Heart right ventricle (tissue), 16 donors: ENCODE data around the gene NTNG2. TPM values are rescaled to one million over a fixed set of nuclear protein-coding genes. Genes with fewer than 3 reads are reported as not detected.
A peak's percentile ranks its signal among the peaks of the same experiment; 100 is the strongest.

ENCODE experiments used
- ATAC-seq, 8 donors: fragments of 200-7000 bp; cut with Tn5 transposase; one replicate each; pipeline ENCODE4 v1.9.1; 2020; ENCODE audit warnings: mild to moderate bottlenecking in 8 of 8, moderate library complexity in 8 of 8, moderate number of reproducible peaks in 1 of 8
- DNase-seq, 2 donors: peaks; one replicate each; pipeline ENCODE4 v3.0.0-alpha.2; 2020
- H3K27ac ChIP-seq, 10 donors: fragments of 200-600 bp; sonication (generic) in 2 of 10; one replicate each; pipeline versions ENCODE4 v1.5.0 to v1.8.0; 2020 to 2022; ENCODE audit warnings: mild to moderate bottlenecking in 3 of 10
- H3K27me3 ChIP-seq, 7 donors: fragments of 200-600 bp; one replicate each; pipeline ENCODE4 v1.8.0; 2021 to 2022; ENCODE audit warnings: mild to moderate bottlenecking in 2 of 7
- H3K36me3 ChIP-seq, 9 donors: fragments of 200-600 bp; sonication (generic) in 1 of 9; one replicate each; pipeline versions ENCODE4 v1.5.0 to v1.8.0; 2020 to 2022; ENCODE audit warnings: mild to moderate bottlenecking in 2 of 9
- H3K4me1 ChIP-seq, 9 donors: fragments of 200-600 bp; sonication (generic) in 1 of 9; one replicate each; pipeline versions ENCODE4 v1.5.0 to v1.8.0; 2020 to 2022; ENCODE audit warnings: mild to moderate bottlenecking in 4 of 9
- H3K4me3 ChIP-seq, 10 donors: fragments of 200-600 bp; sonication (generic) in 2 of 10; one replicate each; pipeline versions ENCODE4 v1.5.0 to v1.8.0; 2020 to 2022; ENCODE audit warnings: mild to moderate bottlenecking in 7 of 10, moderate library complexity in 2 of 10
- H3K9me3 ChIP-seq, 11 donors: fragments of 200-600 bp in 10 of 11; sonication (generic) in 2 of 11; one replicate each; pipeline versions ENCODE4 v1.5.0 to v1.8.0; 2013 to 2022; ENCODE audit warnings: mild to moderate bottlenecking in 2 of 11, control low read depth in 1 of 11, moderate library complexity in 1 of 11
- WGBS, 2 donors: extraction: QIAGEN DNeasy Blood & Tissue Kit; methylation state at CpG; one replicate each; pipeline ENCODE4 v1.1.7; 2013; ENCODE audit warnings: inconsistent platforms in 1 of 2; 5-methylcytosine and 5-hydroxymethylcytosine counted together
- intact Hi-C, 10 donors: fragments of 100-400 bp; cut with DNase I; formaldehyde crosslinking; loops; one replicate each; pipeline versions ENCODE4 v1.11.1 to v1.14.2; 2022
- polyA plus RNA-seq, 2 donors: library from polyadenylated mRNA; stranded (reverse); fragments of 200-250 nt; gene quantifications; one replicate each; pipeline ENCODE4 v1.2.3, GENCODE V29; 2013
- total RNA-seq, 10 donors: library from RNA; stranded (reverse); fragmentation: NEBNext Ultra II Directional in 3 of 10; extraction: Animal tissue kit (Norgen Biotek cat#: 25700) in 3 of 10; gene quantifications; one replicate each; pipeline versions ENCODE4 v1.2.1 to v1.2.4, GENCODE V29; 2021 to 2023
- TF ChIP-seq, protein P1 (sequence below), 9 donors: fragments of 200-600 bp; sonication (generic) in 2 of 9; IDR thresholded peaks; one replicate each; pipeline versions ENCODE4 v1.5.0 to v1.8.0; 2021 to 2022; ENCODE audit warnings: antibody characterized with exemption in 9 of 9, mild to moderate bottlenecking in 5 of 9, moderate library complexity in 1 of 9
- donor health status: Arrhythmogenic right ventricular cardiomyopathy.
- donor health status: ischemic (EF 13 %, LVEDD 7.1; RV severe dilation, severe dysfunction).
- donor health status: healthy with polysubstance abuse.
- donor health status: DM: no; HTN: yes; CAD: no.
- donor health status: DM: no; HTN: no; CAD: no.
- donor health status: ischemic (EF 25% LVEDD 6.9; RV normal size, moderate dysfunction).
- donor health status: ischemic (EF 25% LVEDD 5.7; RV mildly dilated, moderate dysfunction).
- donor health status: healthy.
- donor health status: DM: yes; HTN: yes; CAD: no.
- donor health status: Ischemic cardiomyopathy.
- donor health status: ischemic (EF 35%, LVEDD 5.7; RV mildly dilated, moderate dysfunction).
- donor health status: nonischemic (EF 11% LVEDD 7.7; RV severe dilation, severe dysfunction).
- donor health status: DM: yes; HTN: yes; CAD: no.
- donor health status: PGD.
- donor health status: ischemic (EF 29% LVEDD 5.4; RV normal size, mild dysfunction).
- donor health status: nonischemic (EF 23%, LVEDD 6.1; RV moderate dilation, normal function).

The NTNG2 gene
- total and polyA plus RNA-seq, 12 donors = 0.29 to 7.6 (median 2.9) TPM

GRCh38 chr9:132184124-132184523 lies 22.3 kb downstream of the NTNG2 start:
- no peak for ATAC-seq
- peaks cover 0 to 26% (median 15%) of the 10 kb centered on the region in 7 donors for H3K27me3 ChIP-seq

DNA sequence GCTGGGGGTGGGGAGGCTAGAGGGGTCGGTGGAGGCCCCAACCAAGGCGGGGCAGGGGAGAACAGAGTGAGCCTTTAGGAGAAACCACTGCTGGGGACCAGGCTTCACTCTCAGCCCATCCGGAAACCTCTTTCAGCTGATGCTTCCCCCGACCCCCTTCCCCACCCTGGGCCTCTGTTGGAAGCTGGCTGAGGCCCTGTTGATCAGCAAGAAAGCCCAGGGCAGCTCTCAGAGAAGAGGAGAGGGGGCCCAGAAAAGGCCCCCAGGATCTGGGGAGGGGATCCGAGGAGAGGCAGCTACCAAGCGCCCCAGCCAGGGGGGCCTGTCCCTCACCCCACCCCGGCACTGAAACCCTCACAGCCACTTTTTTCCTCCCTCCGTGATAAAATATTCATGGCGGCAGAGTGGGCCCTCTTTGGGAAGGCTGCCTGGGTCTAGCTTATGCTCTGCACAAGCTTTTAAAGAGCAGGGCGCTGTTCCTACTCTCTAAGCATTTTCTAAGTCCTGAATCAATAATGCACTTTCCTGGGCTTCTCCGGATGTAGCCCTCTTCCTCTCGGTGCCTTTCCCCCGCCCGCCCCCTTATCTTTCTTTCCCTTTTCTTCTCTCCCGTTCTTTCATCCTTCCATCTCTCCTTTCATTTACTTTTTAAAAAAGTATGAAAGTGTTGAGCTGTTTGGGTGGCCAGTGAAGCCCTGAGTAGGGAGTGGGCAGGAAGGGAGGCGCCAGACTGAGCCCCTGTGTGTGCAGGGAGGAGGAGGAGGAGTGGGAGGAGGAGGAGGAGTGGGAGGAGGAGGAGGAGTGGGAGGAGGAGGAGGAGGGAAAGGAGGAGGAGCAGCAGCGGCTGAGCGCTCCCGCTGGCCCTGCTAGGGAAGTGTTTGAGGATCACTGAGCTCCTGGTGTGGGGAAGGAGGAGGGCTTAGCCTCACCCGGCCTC lies 23.5 kb downstream of the NTNG2 start:
- TF ChIP-seq, protein P1, sequence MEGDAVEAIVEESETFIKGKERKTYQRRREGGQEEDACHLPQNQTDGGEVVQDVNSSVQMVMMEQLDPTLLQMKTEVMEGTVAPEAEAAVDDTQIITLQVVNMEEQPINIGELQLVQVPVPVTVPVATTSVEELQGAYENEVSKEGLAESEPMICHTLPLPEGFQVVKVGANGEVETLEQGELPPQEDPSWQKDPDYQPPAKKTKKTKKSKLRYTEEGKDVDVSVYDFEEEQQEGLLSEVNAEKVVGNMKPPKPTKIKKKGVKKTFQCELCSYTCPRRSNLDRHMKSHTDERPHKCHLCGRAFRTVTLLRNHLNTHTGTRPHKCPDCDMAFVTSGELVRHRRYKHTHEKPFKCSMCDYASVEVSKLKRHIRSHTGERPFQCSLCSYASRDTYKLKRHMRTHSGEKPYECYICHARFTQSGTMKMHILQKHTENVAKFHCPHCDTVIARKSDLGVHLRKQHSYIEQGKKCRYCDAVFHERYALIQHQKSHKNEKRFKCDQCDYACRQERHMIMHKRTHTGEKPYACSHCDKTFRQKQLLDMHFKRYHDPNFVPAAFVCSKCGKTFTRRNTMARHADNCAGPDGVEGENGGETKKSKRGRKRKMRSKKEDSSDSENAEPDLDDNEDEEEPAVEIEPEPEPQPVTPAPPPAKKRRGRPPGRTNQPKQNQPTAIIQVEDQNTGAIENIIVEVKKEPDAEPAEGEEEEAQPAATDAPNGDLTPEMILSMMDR (IDR thresholded peaks at IDR 0.05) = no peak
- Histone ChIP-seq H3K4me3 (no peak overlapping the region), H3K27ac (no peak overlapping the region), H3K9me3 (no peaks in the 10 kb centered on the region), H3K27me3 (peaks cover 0 to 26% (median 15%) of the 10 kb centered on the region in 7 donors), H3K36me3 (no peaks in the 10 kb centered on the region), H3K4me1 (peaks cover 0 to 26% (median 12%) of the 10 kb centered on the region in 9 donors)
- peak in 1 of 8 donors; percentile 16 for ATAC-seq
- 43 to 47% methylated on average over 20 of the region's 20 CpGs for WGBS, 2 donors
- intact Hi-C loops = no loop called here
- no peak for DNase-seq

More at GRCh38 chr9:132184124-132184523, 22.3 kb downstream of the NTNG2 start:
- no peaks in the 10 kb centered on the region for H3K9me3 ChIP-seq
- H3K4me1 ChIP-seq = peaks cover 0 to 26% (median 12%) of the 10 kb centered on the region in 9 donors
- intact Hi-C loops = no loop called here
- no peak for DNase-seq
- H3K4me3 ChIP-seq = no peak overlapping the region
- WGBS, 2 donors = 72 to 78% methylated on average over 11 of the region's 11 CpGs
- TF ChIP-seq, protein P1 (IDR thresholded peaks at IDR 0.05) = no peak
- H3K27ac ChIP-seq = no peak overlapping the region
- no peaks in the 10 kb centered on the region for H3K36me3 ChIP-seq

DNA sequence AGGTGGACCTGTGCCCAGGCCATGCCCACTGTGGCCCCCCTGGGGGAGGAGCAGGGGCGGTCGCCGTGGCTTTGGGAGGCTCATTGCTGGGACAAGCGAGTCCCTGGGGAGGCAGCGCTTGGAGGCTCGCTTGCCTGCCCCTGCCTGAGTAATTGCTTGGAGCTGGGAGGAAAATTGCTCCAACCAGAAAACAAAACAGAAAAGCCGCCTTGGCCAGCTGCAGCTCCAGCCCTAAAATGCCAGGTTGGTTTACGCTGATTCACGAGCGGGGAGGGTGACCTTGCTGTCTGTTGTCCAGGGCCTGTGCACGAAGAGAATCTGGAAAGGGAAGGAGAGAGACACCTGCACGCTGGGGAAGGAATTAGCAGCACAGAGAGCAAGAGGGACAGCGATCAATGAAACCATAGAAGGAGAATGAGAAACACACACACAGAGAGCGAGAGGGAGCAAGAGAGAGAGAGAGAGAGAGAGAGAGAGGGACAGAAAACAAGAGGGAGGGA lies 25.3 kb downstream of the NTNG2 start:
- Histone ChIP-seq H3K36me3 (no peaks in the 10 kb centered on the region), H3K27me3 (peaks cover 0 to 21% (median 15%) of the 10 kb centered on the region in 7 donors), H3K4me3 (no peak overlapping the region), H3K4me1 (peaks cover 0 to 17% (median 6%) of the 10 kb centered on the region in 9 donors), H3K9me3 (no peaks in the 10 kb centered on the region), H3K27ac (no peak overlapping the region)
- intact Hi-C loops = no loop called here
- 38 to 45% methylated on average over 14 of the region's 14 CpGs for WGBS, 2 donors
- DNase-seq = no peak
- ATAC-seq = no peak
- TF ChIP-seq, protein P1 (IDR thresholded peaks at IDR 0.05) = no peak

DNA sequence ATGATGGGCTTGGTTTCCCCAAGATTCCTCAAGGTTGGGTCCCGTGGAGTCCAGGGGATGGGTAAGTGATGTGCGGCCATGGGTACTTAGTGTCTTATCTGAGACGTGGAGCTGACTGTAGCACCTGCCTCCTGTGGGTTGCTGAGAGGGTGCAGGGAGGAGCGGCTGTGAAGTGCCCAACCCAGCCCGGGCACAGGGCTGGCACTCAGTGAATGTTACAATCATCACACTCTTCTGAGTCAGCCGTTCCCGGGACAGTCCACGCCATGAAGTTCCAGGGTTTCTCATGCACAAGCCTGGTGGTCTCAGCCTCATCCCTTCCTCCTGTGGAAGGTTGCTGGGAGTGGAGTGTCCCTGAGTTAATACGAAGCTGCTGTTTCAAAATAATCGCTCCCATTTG lies 29.1 kb downstream of the NTNG2 start:
- TF ChIP-seq, protein P1 (IDR thresholded peaks at IDR 0.05) = no peak
- intact Hi-C loops = no loop called here
- WGBS, 2 donors = 78 to 79% methylated on average over 10 of the region's 10 CpGs
- Histone ChIP-seq H3K27ac (no peak overlapping the region), H3K27me3 (peaks cover 0 to 20% (median 12%) of the 10 kb centered on the region in 7 donors), H3K4me3 (no peak overlapping the region), H3K9me3 (no peaks in the 10 kb centered on the region), H3K4me1 (peaks cover 0 to 6% (median 0%) of the 10 kb centered on the region in 9 donors), H3K36me3 (no peaks in the 10 kb centered on the region)
- DNase-seq (no peak), ATAC-seq (peak in 4 of 8 donors; percentile 34 to 77 (median 56))
